GM23248 (cell line): ENCODE data around the gene CYBRD1. TPM values are rescaled to one million over a fixed set of nuclear protein-coding genes. Genes with fewer than 3 reads are reported as not detected.
A peak's percentile ranks its signal among the peaks of the same experiment; 100 is the strongest.
"Not testable (repeated sequence)": the region's sequence is repeated elsewhere in the genome, so short reads cannot be mapped to it uniquely, and the experiment has no call there.

ENCODE experiments used
- DNase-seq: peaks from one replicate; pipeline ENCODE4 v3.0.0-alpha.2; 2015
- H2AFZ ChIP-seq: fragments of 200-600 bp; sonication (generic); 2 replicates; pipeline ENCODE4 v1.6.1; 2016; ENCODE audit warnings: antibody characterized with exemption
- H3F3A ChIP-seq: fragments of 200-600 bp; sonication (generic); 2 replicates; pipeline ENCODE4 v1.6.1; 2016; ENCODE audit warnings: mild to moderate bottlenecking, antibody characterized with exemption, mixed run types; ENCODE audit not compliant: insufficient read depth
- H3K27ac ChIP-seq: fragments of 200-600 bp; sonication (generic); 2 replicates; pipeline ENCODE4 v1.5.1; 2016; ENCODE audit warnings: mild to moderate bottlenecking
- H3K27me3 ChIP-seq: fragments of 200-600 bp; sonication (generic); replicated peaks from 2 replicates; pipeline ENCODE4 v1.6.1; 2016; ENCODE audit warnings: mild to moderate bottlenecking; ENCODE audit not compliant: insufficient read depth
- H3K36me3 ChIP-seq: fragments of 200-600 bp; sonication (generic); 2 replicates; pipeline ENCODE4 v1.6.1; 2016; ENCODE audit warnings: low read depth, mild to moderate bottlenecking
- H3K4me1 ChIP-seq: fragments of 200-600 bp; sonication (generic); 2 replicates; pipeline ENCODE4 v1.6.1; 2016; ENCODE audit warnings: mild to moderate bottlenecking; ENCODE audit not compliant: insufficient read depth
- H3K4me2 ChIP-seq: fragments of 200-600 bp; sonication (generic); one replicate; pipeline ENCODE4 v1.6.1; 2016; ENCODE audit warnings: mild to moderate bottlenecking; ENCODE audit not compliant: unreplicated experiment
- H3K4me3 ChIP-seq: fragments of 200-600 bp; sonication (generic); 2 replicates; pipeline ENCODE4 v1.5.1; 2016; ENCODE audit warnings: mild to moderate bottlenecking
- H3K79me2 ChIP-seq: fragments of 200-600 bp; sonication (generic); 2 replicates; pipeline ENCODE4 v1.6.1; 2016; ENCODE audit warnings: mild to moderate bottlenecking; ENCODE audit not compliant: insufficient read depth
- H3K9ac ChIP-seq: fragments of 200-600 bp; sonication (generic); 2 replicates; pipeline ENCODE4 v1.6.1; 2016; ENCODE audit warnings: mild to moderate bottlenecking
- H3K9me2 ChIP-seq: fragments of 200-600 bp; sonication (generic); 2 replicates; pipeline ENCODE4 v1.6.1; 2016; ENCODE audit warnings: mixed run types, mild to moderate bottlenecking, moderate library complexity; ENCODE audit not compliant: insufficient read depth
- H3K9me3 ChIP-seq: fragments of 200-600 bp; sonication (generic); one replicate; pipeline ENCODE4 v1.6.1; 2017; ENCODE audit warnings: low read depth
- H4K20me1 ChIP-seq: fragments of 200-600 bp; sonication (generic); 2 replicates; pipeline ENCODE4 v1.6.0; 2016; ENCODE audit not compliant: insufficient read depth
- EZH2 ChIP-seq: fragments of 200-600 bp; sonication (generic); IDR thresholded peaks from 2 replicates; pipeline ENCODE4 v1.6.1; 2018; ENCODE audit warnings: antibody characterized with exemption, mild to moderate bottlenecking; ENCODE audit not compliant: insufficient read depth, poor library complexity, severe bottlenecking
- EZH2phosphoT487 ChIP-seq: fragments of 200-600 bp; sonication (generic); IDR thresholded peaks from 2 replicates; pipeline ENCODE4 v1.6.1; 2018; ENCODE audit warnings: antibody characterized with exemption, moderate library complexity, mild to moderate bottlenecking, low read depth; ENCODE audit not compliant: insufficient read depth
- WGBS, 2 experiments: methylation state at CpG; one replicate each; pipeline ENCODE4 v1.1.6; 2015 to 2017; ENCODE audit warnings: low lambda C conversion rate in 2 of 2, low coverage in 1 of 2; ENCODE audit errors: missing lambda C conversion rate in 2 of 2; 5-methylcytosine and 5-hydroxymethylcytosine counted together
- in situ Hi-C: fragments of 300-500 bp; cut with MboI; formaldehyde crosslinking; loops from 2 replicates; pipeline ENCODE4 v1.15.0; 2020
- polyA plus RNA-seq: library from polyadenylated mRNA; unstranded; fragments of >200 nt; fragmentation: Nextera tagmentation; extraction: Ambion mirVana; gene quantifications from 2 replicates; pipeline ENCODE4 v1.2.1, GENCODE V29; 2016
- total RNA-seq: library from RNA; depleted of rRNA; stranded (reverse); fragments of >200 nt; shearing (Covaris generic); gene quantifications from 2 replicates; pipeline ENCODE4 v1.2.3, GENCODE V29; 2014

Gene CYBRD1
- total and polyA plus RNA-seq, 2 experiments from 2014 or later, result 168 to 248 TPM

DNA sequence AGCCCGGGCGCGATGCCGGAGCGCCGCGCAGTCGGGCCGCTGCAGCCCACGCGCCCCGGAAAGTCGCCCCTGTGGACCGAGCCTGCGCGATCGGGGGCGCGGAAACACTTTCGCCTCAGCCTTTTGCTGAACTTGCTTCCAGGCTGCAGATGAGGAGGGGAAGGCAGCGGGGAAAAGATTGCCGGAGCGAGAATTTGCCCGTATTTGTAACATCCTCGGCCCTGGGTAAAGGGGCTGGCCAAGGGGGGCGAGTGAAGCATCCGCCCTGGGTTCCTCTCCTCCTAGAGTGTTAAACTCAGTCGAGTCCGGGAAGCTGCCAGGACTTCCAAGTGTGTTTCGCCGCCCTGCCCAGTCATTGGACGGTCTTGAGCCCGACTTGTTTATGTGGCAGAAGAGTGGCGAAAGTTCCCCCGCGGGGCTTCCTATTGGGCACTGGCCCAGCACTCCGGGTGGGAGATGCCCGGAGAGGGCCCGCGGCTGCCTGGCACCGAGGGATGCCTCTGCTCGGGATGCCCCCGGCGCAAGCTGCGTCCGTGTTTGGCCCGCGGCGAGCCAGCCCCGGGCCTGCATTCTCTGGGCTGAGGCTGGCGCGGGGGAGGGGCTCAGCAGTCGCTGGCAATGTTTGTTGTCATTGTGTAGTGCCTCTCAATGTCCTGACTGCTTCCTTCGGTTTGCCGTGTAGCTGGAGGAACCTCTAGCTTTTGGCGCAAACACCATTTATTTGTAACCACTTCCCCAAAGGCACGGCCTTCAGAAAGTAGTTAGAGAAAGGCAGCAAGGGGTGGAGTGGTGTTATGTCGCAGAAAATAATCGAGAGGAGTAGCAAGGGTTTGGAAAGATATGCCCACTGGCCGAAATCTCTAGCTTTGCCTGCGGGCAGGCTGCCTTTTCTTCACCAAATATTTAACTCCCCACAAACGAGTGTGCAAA is 1.1 kb downstream of the CYBRD1 start:
- peak; percentile 91 for DNase-seq
- H3K4me2 ChIP-seq, result peak overlapping the region; percentile 92
- peak overlapping the region; percentile 95 for H3K4me3 ChIP-seq
- TF ChIP-seq EZH2phosphoT487 (no peak), EZH2 (no peak)
- H3K4me1 ChIP-seq, result peaks cover 20% of the 10 kb centered on the region
- H3K27me3 ChIP-seq, result no peaks in the 10 kb centered on the region
- H3K9me3 ChIP-seq, result no peaks in the 10 kb centered on the region
- in situ Hi-C loops, result no loop called here
- peaks cover 5% of the 10 kb centered on the region; the same call in 1 of the 2 replicates for H3K36me3 ChIP-seq
- H4K20me1 ChIP-seq, result peaks cover 6% of the 10 kb centered on the region; the same call in 1 of the 2 replicates
- peaks cover 43% of the 10 kb centered on the region for H3K79me2 ChIP-seq
- H2AFZ ChIP-seq, result peak overlapping the region; percentile 95
- peak overlapping the region; percentile 94 for H3K27ac ChIP-seq
- no peaks in the 10 kb centered on the region for H3K9me2 ChIP-seq
- WGBS, 2 experiments, result 1% methylated on average over 60 to 62 of the region's 62 CpGs
- peak overlapping the region; percentile 94 for H3K9ac ChIP-seq
- H3F3A ChIP-seq, result peaks cover 28% of the 10 kb centered on the region; the same call in 1 of the 2 replicates

DNA sequence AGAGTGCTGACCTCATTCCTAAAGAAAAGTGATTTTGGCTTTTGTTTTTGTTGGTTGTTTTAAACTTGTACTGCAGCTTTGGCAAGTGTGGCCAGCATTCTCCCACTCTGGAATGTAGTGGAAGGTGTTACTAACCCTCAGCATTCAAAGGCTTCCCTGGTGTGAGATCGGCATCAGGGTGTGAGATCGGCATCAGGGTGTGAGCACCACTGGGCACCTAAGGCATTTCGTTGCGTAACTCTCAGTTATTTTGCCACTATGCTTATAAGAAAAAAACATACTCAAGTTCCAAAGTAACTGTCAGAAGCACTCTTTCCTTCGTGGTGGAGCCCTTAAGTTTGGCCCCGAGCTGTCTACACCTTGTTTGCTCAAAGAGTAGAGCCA is 1.7 kb downstream of the CYBRD1 start:
- Histone ChIP-seq H3F3A (peaks cover 28% of the 10 kb centered on the region; the same call in 1 of the 2 replicates), H3K36me3 (peaks cover 5% of the 10 kb centered on the region; the same call in 1 of the 2 replicates), H3K4me3 (peak overlapping the region; percentile 95), H3K9me3 (no peaks in the 10 kb centered on the region), H3K9me2 (no peaks in the 10 kb centered on the region), H3K27ac (peak overlapping the region; percentile 94), H3K4me2 (peak overlapping the region; percentile 92), H4K20me1 (peaks cover 6% of the 10 kb centered on the region; the same call in 1 of the 2 replicates), H3K27me3 (no peaks in the 10 kb centered on the region), H3K79me2 (peaks cover 50% of the 10 kb centered on the region), H3K9ac (peak overlapping the region; percentile 94), H2AFZ (peak overlapping the region; percentile 95), H3K4me1 (peaks cover 20% of the 10 kb centered on the region)
- in situ Hi-C loops, result no loop called here
- TF ChIP-seq EZH2, result no peak
- TF ChIP-seq EZH2phosphoT487, result no peak
- WGBS, 2 experiments, result 1 to 2% methylated on average over 6 of the region's 6 CpGs
- peak; percentile 80 for DNase-seq

DNA sequence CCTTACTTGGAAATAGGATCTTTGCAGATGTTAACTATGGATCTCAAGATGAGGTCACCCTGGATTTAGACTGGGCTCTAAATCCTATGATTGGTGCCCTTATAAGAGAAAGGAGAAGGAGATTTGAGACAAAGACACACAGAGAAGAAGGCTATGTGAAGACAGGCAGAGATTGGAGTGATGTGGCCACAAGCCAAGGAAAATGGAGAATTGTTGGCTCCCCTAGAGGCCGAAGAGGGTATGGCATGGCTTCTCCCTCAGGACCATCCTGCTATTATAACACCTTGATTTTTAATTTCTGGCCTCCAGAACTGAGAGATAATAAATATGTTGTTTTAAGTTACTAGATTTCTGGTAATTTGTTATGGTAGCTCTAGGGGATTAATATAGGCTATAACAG is 7.6 kb downstream of the CYBRD1 start:
- H2AFZ ChIP-seq, result no peak overlapping the region
- H3K27ac ChIP-seq, result 0 out of 2 replicates have a peak overlapping the region, but pooled peaks have one; percentile 85
- H3K4me1 ChIP-seq, result peaks cover 31% of the 10 kb centered on the region
- H3F3A ChIP-seq, result peaks cover 38% of the 10 kb centered on the region
- H3K9me3 ChIP-seq, result no peaks in the 10 kb centered on the region
- peaks cover 5% of the 10 kb centered on the region; the same call in 1 of the 2 replicates for H3K36me3 ChIP-seq
- no peak overlapping the region for H3K4me2 ChIP-seq
- WGBS, 2 experiments, result 96 to 100% methylated on average over 1 of the region's 1 CpG
- H3K4me3 ChIP-seq, result no peak overlapping the region
- no peaks in the 10 kb centered on the region for H3K9me2 ChIP-seq
- TF ChIP-seq EZH2phosphoT487, result no peak
- TF ChIP-seq EZH2, result no peak
- H3K79me2 ChIP-seq, result peaks cover 89% of the 10 kb centered on the region
- in situ Hi-C loops, result no loop called here
- no peaks in the 10 kb centered on the region for H3K27me3 ChIP-seq
- no peak overlapping the region for H3K9ac ChIP-seq
- peak; percentile 44 for DNase-seq
- H4K20me1 ChIP-seq, result peaks cover 6% of the 10 kb centered on the region; the same call in 1 of the 2 replicates

DNA sequence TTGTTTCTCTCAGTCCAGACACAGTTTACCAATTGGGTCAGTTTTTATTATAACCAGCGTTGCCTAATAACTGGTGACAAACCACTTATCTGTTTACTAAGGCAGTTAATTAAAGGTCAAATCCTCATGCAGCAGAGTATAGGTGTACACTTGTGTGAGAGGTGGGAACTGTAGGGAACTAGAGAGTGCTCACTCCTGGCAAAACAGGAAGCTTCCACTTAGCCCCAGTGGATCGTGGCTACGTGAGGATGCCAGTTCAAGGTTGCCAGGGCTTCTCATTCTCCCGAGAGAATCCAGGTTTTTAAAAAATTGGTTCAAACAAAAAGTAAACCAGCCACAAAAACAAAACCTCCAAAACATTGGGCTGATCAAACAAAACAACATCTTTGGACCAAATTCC is 8.1 kb downstream of the CYBRD1 start:
- H3K9ac ChIP-seq, result no peak overlapping the region
- H3K27ac ChIP-seq, result peak overlapping the region; percentile 85
- H3K27me3 ChIP-seq, result no peaks in the 10 kb centered on the region
- H4K20me1 ChIP-seq, result peaks cover 6% of the 10 kb centered on the region; the same call in 1 of the 2 replicates
- H3K4me2 ChIP-seq, result peak overlapping the region; percentile 78
- no peak overlapping the region for H2AFZ ChIP-seq
- H3K79me2 ChIP-seq, result peaks cover 89% of the 10 kb centered on the region
- peaks cover 2% of the 10 kb centered on the region; the same call in 1 of the 2 replicates for H3K36me3 ChIP-seq
- DNase-seq, result peak; percentile 12
- WGBS, 2 experiments, result 56 to 66% methylated on average over 4 of the region's 4 CpGs
- H3F3A ChIP-seq, result peaks cover 33% of the 10 kb centered on the region
- TF ChIP-seq EZH2phosphoT487 (no peak), EZH2 (no peak)
- no peaks in the 10 kb centered on the region for H3K9me3 ChIP-seq
- no peaks in the 10 kb centered on the region for H3K9me2 ChIP-seq
- in situ Hi-C loops, result no loop called here
- H3K4me1 ChIP-seq, result peaks cover 26% of the 10 kb centered on the region
- H3K4me3 ChIP-seq, result no peak overlapping the region

DNA sequence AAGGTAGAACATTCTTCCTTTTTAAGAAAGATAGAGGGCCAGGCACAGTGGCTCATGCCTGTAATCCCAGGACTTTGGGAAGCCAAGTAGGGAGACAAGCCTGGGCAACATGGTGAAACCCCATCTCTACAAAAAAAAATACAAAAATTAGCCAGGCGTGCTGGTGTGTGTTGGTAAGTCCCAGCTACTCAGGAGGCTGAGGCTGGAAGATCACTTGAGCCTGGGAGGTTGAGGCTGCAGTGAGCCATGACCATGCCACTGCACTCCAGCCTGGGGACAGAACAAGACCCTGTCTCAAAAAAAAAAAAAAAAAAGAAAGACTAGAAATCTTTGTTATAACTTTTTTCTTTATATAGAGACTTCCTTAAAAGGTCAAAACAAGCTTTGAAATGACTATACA is 8.6 kb downstream of the CYBRD1 start:
- in situ Hi-C loops, H3K27me3 ChIP-seq, H3K36me3 ChIP-seq, H3K9me3 ChIP-seq, H3K9me2 ChIP-seq, H4K20me1 ChIP-seq: not testable (repeated sequence)
- Histone ChIP-seq H3F3A (peaks cover 31% of the 10 kb centered on the region), H2AFZ (peak overlapping the region; percentile 55), H3K27ac (peak overlapping the region; percentile 85), H3K4me2 (peak overlapping the region; percentile 78), H3K4me3 (peak overlapping the region; percentile 64), H3K9ac (peak overlapping the region; percentile 63), H3K4me1 (peaks cover 26% of the 10 kb centered on the region), H3K79me2 (peaks cover 89% of the 10 kb centered on the region)
- peak; percentile 5 for DNase-seq
- WGBS, 2 experiments, result 5 to 13% methylated on average over 1 of the region's 1 CpG
